GM19455 (cell line): Measurements from ENCODE around the gene GPSM1.
"Not testable (repeated sequence)": the region's sequence is repeated elsewhere in the genome, so short reads cannot be mapped to it uniquely, and the experiment has no call there.

Experiments used
- ATAC-seq: cut with Tn5 transposase; IDR thresholded peaks from one replicate; pipeline ENCODE4 v1.9.1; 2021; ENCODE audit not compliant: unreplicated experiment

Gene GPSM1

DNA sequence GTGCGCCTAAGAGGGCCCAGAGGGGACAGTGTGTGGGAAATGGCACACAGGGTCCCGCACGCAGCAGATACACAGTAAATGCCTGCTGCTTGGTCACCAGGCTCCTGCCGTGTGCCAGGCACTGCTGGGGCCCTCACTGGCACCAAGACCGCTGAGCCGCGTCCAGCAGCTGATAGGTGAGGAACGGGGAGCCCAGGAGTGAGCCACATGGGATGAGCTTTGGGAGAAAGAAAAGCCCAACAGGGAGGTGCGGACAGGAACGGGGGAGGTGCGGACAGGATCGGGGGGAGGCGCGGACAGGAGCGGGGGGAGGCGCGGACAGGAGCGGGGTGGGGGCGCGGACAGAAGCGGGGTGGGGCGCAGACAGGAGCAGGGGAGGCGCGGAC lies 16.5 kb downstream of the GPSM1 start:
- ATAC-seq = no peak

DNA sequence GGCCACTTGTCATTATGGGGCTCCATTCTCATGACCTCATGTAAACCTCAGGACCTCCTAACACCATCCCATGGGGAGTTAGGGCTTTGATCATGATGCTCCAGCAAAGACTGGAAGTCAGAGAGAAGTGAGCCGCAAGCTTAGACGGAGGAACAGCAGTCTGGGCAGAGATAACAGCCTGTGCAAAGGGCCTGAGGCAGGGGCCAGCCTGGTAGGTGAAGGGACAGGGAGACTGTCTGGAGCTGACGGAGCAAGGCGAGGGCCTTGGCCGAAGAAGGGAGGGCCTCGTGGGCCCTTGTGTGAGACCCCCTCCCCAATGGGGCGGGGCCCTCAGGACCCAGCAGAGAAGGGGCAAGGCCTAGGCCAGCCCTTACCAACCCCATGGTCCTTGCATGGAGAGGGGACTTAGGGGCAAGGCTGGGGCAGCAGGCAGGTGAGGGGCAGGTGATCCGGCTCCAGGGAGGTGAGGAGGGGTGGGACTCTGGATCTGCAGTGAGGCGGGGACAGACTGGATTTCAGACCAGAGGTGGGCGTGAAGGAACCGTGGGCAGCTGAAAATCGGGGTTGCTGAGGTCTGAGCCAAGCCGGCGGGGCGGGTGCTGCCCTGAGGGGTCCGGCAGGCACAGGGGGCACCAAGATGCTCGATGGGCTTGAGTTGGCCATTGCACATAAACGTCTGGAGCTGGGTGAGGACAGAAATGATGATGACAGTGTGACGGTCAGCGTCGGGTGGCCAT lies 17.4 kb downstream of the GPSM1 start:
- no peak for ATAC-seq

DNA sequence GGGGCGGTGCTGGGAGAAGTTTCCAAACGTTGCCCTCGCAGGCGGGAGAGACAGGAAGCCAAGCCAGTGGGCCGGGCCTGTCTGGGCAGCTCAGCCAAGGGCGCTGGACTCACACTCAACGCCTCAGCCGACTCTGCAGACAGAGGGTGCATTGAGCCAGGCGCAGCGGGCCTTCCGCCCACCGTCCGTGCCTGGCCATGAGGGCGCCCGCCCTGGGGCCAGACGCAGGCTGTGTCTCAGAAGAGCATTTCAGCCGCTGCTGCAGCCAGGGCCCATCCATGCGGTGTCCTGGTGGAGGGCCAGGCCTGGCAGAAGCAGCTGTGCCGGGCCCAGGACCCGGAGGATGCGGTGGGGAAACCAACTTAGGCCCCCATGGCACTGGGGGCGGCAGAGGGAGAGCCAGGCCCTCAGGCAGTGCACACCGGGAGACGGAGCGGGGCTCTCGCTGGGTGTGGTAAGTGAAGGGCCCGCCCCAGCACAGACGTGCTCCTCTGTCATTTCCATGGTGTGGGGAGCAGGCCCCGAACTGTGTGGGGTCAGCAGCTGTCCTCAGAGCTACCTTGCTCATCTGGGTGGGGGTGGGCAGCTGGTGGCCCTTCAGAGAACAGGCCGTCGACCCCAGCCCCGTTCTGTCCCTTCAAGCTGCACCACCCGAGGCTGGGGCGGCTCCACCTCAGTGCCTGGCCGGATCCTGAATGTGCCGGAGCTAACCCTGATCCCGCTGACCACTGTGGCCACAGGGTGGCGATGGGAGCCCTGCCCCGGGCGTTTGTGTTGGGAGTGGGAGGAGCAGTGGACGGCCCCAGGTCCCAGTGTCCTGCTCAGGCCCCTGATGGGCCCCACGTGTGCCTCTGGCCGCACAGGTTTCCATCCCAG lies 18.2 kb downstream of the GPSM1 start:
- no peak for ATAC-seq

DNA sequence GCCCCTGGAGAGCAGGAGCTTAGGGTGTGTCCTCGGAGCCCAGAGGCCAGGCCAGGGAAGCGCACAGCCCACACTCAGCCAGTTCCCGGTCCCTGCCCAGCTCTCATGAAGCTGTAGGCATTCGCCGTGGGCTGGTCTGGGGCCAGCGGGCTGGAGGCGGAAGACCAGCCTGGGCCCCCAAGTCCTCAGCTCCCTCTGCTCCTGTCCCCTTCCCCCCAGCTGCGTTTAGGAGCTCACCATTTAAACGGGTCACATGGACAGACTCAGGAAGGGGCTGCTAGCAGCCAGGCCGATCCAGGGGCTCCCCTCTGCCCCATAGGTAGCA lies 18.8 kb downstream of the GPSM1 start:
- no peak for ATAC-seq

DNA sequence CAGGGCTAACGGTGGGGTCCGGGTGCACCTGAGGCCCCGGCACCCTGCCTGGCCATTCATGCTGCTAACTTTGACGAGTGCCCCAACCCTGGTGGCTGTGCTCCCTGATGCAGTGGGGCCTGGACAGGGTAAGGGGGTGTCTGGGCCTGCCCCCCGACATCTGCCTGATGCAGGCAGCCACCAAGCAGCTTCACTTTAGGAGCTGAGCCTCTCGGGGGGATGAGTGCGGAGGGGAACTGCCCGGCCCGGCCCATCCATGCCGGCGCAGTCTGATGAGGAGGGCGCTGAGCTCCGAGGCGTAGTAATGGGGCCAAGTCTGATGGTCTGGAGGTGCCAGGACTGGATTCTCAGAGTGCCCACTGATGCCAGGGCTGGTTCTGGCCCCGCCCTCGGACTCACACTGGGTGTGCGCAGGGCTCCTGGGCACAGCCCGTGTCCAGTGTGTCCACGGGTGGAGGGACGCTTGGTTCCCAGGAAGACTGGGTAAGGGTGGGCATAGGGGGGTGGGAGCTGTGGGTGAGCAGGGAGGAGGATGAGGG lies 19.7 kb downstream of the GPSM1 start:
- ATAC-seq = no peak

DNA sequence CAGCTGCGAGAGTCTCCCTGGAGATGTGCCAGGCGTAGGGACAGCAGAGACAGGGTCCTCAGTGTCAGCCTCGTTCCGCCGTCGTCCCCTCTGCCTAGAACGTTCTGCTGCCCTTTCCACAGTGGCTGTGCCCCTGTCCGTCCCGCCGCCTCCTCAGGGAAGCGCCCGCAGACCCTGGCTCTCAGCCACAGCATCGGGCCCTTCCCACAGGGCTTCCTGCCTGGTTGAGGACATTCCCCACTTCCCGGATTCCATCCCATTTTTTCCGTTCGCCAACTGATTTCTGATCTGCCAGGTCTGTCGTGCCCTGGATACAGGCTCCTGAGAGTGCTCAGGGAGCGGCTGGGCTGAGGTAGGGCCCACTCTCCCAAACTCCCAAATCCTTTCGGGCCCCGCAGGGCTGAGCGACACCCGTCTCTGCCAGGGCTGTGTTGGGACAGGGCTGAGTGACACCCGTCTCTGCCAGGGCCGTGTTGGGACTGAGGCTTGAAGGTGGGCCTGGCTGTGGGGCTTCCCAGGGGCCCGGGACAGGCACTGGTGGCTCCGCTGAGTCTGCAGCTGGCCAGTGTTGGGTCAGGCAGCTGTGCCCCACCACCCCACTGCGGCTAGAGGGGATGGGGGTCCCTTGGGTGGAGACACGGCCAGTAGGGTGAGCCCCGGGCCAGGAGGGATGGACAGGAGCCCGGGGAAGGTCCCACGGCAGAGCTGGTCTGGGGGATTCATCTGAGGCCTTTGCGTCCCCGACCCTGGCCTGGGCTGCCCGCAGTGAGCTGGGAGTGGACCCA lies 20.3 kb downstream of the GPSM1 start:
- ATAC-seq = no peak

DNA sequence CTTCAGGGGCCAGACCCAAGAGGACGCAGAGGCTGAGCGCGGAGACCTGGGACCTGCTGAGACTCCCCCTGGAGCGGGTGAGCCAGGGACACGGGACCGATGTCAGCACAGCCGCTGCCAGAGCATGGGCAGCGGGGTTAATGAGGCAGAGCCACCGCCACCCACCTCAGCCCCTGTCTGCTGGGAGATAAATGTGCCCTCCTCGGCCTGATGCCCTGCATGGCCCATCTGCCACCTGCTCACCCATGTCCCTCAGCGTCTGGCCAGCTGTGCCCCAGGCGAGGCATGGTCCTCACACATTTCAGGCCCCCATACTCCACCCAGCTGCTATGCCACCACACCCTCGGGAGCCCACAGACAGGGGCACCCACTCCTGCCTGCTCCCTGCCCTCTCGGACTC lies 21.4 kb downstream of the GPSM1 start:
- no peak for ATAC-seq

DNA sequence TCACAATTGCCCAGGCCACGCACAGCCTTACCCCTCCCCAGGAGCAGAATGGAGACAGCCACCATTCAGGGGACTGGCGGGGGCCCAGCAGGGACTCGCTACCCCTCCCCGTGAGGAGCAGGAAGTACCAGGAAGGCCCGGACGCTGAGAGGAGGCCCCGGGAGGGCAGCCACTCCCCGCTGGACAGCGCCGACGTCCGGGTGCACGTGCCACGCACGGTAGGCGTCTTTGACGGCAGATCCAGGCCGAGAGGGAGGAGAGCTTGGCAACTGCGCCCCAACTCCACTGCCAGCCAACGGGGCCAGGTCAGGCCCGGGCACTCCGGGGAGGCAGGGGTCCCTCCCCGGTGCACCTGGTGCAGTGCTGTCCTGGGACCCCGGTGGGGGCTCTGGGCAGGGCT lies 22.2 kb downstream of the GPSM1 start:
- ATAC-seq = no peak

DNA sequence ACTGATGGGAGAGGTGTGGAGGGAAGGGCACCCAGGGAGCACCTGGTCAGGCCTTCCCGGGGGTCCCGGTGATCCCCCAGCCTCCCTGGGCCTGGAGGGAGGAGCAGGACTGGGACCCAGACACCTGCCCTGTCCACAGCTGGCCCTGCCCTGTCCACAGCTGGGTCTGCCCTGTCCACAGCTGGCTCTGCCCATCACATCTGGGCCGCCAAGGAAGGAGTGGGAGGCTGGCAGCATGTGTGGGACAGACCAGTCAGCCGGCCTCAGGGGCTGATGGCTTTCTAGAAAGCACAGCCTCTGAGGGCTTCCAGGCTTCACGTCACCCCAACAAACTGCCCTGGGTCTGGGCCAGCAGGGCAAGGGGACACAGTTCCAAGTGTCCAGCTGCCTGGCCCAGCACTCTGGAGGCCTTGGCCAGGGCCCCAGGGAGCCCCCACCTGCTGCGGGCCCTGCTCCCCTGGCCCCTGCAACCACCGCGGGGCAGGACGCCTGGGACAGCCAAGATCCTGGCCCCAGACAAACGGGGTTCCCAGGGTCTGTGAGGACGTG lies 24.0 kb downstream of the GPSM1 start:
- ATAC-seq = no peak

DNA sequence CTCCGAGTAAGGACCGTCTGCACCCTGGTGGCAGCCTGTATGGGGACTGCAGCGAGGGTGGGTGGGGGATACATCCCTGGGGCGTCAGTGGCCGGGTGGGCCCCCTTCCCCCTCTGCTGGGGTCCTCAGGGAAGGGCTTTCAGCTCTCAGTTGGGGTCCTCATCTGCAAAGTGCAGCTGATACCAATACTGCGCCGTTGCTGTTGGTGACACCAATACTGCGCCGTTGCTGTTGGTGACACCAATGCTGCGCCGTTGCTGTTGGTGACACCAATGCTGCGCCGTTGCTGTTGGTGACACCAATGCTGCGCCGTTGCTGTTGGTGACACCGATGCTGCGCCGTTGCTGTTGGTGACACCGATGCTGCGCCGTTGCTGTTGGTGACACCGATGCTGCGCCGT lies 24.5 kb downstream of the GPSM1 start:
- ATAC-seq = not testable (repeated sequence)

DNA sequence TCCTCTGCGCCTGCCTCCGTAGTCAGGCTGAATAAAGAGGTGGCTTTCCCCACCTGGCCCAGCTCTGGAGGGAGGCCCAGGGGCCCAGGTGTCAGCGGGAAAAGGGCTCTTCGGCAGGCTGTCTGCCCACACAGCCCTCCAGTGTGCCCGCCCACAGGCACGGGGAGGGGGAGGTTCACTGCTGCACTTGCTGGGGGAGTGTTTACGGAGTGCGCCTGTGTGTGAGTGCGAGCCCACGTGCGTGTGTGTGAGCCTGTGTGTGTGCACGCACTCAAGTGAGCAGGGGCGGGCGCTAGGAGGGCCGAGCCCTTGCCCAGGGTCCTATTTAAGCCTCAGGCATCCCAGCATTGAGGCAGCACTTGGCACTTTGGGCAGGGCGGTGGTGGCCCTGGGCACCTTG lies 25.3 kb downstream of the GPSM1 start:
- no peak for ATAC-seq

DNA sequence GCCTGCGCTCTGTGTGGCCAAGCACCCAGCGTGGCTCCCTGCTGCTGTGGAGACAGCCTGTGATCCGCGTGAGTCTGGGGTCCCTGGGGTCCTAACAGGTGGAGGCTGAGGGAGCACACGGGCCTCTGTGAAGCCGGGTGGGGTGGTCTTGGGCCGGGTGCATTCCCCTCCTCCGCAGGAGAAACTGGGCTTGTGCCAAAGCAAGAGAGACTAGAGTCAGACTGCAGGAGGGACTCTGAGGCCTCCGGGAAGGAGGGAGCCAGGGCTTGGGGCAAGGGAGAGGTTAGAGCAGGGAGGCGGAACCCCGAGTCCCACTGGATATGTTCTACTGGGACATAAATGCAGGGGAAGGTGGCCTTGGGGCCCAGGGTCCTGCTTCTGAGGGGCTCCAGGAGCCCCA lies 25.7 kb downstream of the GPSM1 start:
- ATAC-seq = no peak

DNA sequence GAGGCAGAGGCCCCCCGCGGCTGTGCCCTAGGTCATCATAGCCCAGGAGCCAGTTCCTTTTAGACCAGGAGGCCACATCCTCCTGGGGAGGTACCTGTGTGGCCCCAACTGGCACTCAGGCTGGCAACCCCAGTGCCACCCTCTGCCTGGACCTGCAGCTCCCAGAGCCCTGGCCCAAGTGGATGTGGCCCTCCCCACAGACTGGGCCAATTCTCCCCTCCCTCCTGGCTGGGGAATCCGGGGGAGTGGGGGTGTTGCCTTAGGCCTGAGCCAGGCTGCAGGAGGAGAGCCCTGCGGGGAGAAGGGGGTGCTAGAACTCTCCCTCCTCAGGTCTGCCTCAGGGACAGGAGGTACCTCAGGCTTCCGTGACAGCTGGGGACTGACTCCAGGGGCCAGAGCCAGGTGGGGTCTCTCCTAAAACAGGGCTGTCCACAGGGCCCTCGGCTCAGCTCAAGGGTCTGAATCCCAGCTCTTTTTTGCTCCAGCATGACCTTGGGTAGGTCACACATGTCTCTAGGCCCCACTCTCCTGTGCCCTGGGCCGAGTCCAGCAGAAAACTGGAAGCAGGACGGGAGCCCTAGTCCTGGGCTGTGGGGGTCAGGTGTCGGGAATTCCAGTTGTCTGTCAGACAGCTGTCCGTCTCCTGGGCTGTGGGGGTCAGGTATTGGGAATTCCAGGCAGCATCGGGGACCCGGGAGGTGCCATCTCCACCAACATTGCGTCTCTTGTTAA lies 26.6 kb downstream of the GPSM1 start:
- no peak for ATAC-seq

DNA sequence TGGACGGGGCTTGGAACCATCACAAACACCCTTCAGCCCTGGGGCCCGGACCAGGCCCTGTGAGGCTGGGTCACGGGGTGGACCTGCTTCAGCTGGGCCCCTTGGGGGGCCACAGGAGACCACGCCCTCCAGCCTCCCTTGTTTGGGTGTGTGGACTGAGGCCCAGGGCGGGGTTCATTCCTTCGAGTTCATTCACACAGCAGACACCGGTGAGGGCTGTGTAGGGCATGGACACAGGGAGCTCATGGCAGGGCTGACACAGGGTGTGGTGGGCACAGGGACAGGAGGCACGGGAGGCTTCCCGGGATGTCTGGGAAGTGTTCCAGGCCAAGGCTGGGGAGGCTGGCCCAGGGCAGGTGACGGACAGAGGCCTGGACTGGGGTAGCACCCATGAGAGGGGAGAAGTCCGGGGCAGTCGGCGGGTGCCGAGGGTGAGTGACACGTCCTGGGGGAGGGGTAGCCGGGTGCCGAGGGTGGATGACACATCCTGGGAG lies 27.3 kb downstream of the GPSM1 start:
- ATAC-seq = no peak

DNA sequence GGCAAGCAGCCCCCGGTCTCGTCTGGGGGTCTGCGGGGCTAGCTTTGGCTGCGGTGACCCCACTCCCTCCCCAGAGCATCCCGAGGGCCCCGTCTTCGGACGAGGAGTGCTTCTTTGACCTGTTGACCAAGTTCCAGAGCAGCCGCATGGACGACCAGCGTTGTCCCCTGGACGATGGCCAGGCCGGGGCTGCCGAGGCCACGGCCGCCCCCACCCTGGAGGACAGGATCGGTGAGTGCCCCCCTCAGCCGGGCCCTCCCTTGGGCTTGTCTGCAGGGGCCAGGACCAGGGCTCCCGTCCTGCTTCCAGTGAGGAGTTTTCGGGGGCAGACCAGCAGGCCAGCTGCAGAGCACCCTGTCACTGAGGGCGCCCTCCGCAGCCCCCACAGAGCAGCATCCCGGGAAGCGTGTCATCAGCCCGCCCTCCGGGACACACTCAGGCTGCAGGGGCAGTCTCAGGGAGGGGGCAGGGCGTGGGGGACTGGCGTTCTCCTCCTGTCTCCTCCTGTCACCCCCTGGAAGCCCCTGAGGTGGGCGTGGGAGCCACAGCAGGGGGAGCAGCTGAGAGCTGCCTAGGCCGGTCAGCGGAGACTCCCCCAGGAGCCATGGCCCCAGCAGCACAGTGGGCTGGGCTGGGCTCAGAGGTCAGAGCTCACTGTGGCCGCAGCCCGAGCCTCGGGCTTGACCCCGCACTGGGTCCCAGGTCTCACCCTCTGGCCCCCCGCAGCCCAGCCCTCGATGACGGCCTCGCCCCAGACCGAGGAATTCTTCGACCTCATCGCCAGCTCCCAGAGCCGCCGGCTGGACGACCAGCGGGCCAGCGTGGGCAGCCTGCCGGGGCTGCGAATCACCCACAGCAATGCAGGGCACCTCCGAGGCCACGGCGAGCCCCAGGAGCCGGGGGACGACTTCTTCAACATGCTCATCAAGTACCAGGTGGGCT lies 28.5 kb downstream of the GPSM1 start:
- no peak for ATAC-seq

DNA sequence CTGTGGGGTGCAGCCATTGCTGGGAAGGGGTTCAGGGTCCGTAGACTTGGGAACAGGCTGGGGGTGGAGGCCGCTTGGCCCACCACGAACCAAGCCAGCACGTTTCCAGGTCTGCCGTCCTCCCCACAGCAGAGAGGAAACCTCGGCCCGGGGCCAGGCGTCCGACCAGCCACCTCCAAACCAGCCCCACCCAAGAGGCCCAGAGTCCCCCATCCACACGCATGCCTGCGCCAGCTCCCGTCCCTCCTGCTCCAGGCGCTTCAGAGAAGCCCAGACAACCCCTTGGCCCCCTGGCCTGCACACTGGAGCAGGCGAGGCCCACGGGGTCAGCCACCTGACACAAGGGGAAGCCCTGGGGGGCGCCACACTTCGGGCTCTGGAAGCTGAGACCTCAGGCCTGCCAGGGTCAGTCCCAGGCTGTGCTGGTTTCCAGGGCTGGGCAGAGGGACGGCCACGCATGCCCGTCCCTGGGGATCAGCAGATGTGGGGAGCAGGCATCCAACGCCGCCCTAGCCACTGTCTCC lies 29.9 kb downstream of the GPSM1 start:
- ATAC-seq = no peak

DNA sequence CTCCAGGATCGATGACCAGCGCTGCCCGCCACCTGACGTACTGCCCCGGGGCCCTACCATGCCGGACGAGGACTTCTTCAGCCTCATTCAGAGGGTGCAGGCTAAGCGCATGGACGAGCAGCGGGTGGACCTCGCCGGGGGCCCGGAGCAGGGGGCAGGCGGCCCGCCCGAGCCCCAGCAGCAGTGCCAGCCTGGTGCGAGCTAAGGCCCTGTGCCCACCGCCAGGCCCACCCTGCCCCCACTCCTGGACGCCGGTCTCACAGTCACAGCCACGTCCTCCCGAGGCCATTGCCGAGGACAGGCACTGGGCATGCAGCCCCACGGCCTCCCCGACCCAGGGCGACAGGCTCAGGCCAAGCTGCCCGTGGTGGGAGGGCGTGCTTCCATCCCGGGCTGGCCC lies 30.7 kb downstream of the GPSM1 start:
- ATAC-seq = no peak

DNA sequence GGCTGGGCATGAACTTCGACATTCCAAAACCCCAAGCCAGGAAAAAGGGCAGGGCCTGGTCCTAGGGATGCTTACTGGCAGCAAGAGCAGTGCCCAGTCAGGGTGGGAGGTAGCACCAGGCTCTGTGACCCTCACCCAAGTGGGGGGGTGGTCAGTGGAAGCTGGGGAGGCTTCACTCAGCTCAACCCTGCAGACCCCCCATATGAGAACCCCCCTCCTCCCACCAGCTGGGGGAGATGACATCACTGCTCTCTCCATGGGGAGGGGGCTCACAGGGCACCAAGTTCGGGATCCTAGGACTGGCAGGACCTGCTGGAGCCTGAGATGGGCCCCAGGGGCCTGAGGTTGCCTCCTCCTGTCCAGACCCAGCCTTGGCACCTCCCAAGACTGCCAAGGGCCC lies 31.5 kb downstream of the GPSM1 start:
- no peak for ATAC-seq
